OCI-LY1 (cell line): ENCODE measurements around the gene TRIM29.

ENCODE experiments used
- H2AFZ ChIP-seq: fragments of 200-600 bp; sonication (generic), shearing (Covaris generic); 2 replicates; pipeline ENCODE4 v1.6.0; 2014; ENCODE audit warnings: antibody characterized with exemption, mild to moderate bottlenecking, low read length
- H3F3A ChIP-seq: fragments of 200-600 bp; sonication (generic), shearing (Covaris generic); 2 replicates; pipeline ENCODE4 v1.6.0; 2014; ENCODE audit warnings: mild to moderate bottlenecking, antibody characterized with exemption, low read length, moderate library complexity; ENCODE audit not compliant: insufficient read depth
- H3K27ac ChIP-seq: fragments of 200-600 bp; sonication (generic); 2 replicates; pipeline ENCODE4 v1.5.1; 2014; ENCODE audit warnings: low read length, mixed run types, mild to moderate bottlenecking, low read depth; ENCODE audit not compliant: poor library complexity, severe bottlenecking
- H3K27me3 ChIP-seq: fragments of 200-600 bp; sonication (generic); 2 replicates; pipeline ENCODE4 v1.6.0; 2014; ENCODE audit warnings: antibody characterized with exemption, mild to moderate bottlenecking, low read length, moderate library complexity; ENCODE audit not compliant: insufficient read depth
- H3K36me3 ChIP-seq: fragments of 200-600 bp; sonication (generic); 2 replicates; pipeline ENCODE4 v1.6.1; 2014; ENCODE audit warnings: mild to moderate bottlenecking, antibody characterized with exemption, low read length, moderate library complexity, mixed read lengths; ENCODE audit not compliant: insufficient read depth
- H3K4me1 ChIP-seq: fragments of 200-600 bp; sonication (generic); 2 replicates; pipeline ENCODE4 v1.5.1; 2014; ENCODE audit warnings: mild to moderate bottlenecking, low read length, moderate library complexity; ENCODE audit not compliant: insufficient read depth, severe bottlenecking
- H3K4me2 ChIP-seq: fragments of 200-600 bp; sonication (generic), shearing (Covaris generic); 2 replicates; pipeline ENCODE4 v1.6.1; 2014; ENCODE audit warnings: low read length
- H3K4me3 ChIP-seq: fragments of 200-600 bp; sonication (generic); 2 replicates; pipeline ENCODE4 v1.5.1; 2014; ENCODE audit warnings: low read length, low read depth, mild to moderate bottlenecking, mixed read lengths; ENCODE audit not compliant: poor library complexity, severe bottlenecking
- H3K79me2 ChIP-seq: fragments of 200-600 bp; shearing (Covaris generic); 2 replicates; pipeline ENCODE4 v1.6.1; 2016; ENCODE audit warnings: mixed run types, low read length, mixed read lengths; ENCODE audit not compliant: insufficient read depth
- H3K9ac ChIP-seq: fragments of 200-600 bp; sonication (generic), shearing (Covaris generic); 2 replicates; pipeline ENCODE4 v1.6.1; 2014; ENCODE audit warnings: mild to moderate bottlenecking, low read length, mixed read lengths
- H3K9me2 ChIP-seq: fragments of 200-600 bp; sonication (generic), shearing (Covaris generic); 2 replicates; pipeline ENCODE4 v1.6.1; 2014; ENCODE audit warnings: low read depth, mild to moderate bottlenecking, low read length, mixed read lengths
- H3K9me3 ChIP-seq: fragments of 200-600 bp; shearing (Covaris generic); 2 replicates; pipeline ENCODE4 v1.6.1; 2014; ENCODE audit warnings: low read length, mixed read lengths
- H4K20me1 ChIP-seq: fragments of 200-600 bp; sonication (generic), shearing (Covaris generic); 2 replicates; pipeline ENCODE4 v1.6.0; 2016; ENCODE audit warnings: mild to moderate bottlenecking, low read length; ENCODE audit not compliant: insufficient read depth
- CTCF ChIP-seq: fragments of 200-600 bp; sonication (generic), shearing (Covaris generic); IDR thresholded peaks from 2 replicates; pipeline ENCODE4 v1.5.1; 2017; ENCODE audit warnings: mild to moderate bottlenecking, antibody characterized with exemption, low read length, moderate library complexity, mixed read lengths
- EZH2 ChIP-seq: fragments of 200-600 bp; sonication (generic), shearing (Covaris generic); IDR thresholded peaks from 2 replicates; pipeline ENCODE4 v1.8.0; 2017; ENCODE audit warnings: borderline replicate concordance, mixed run types, mild to moderate bottlenecking, antibody characterized with exemption, low read length, moderate library complexity, mixed read lengths

Gene TRIM29

DNA sequence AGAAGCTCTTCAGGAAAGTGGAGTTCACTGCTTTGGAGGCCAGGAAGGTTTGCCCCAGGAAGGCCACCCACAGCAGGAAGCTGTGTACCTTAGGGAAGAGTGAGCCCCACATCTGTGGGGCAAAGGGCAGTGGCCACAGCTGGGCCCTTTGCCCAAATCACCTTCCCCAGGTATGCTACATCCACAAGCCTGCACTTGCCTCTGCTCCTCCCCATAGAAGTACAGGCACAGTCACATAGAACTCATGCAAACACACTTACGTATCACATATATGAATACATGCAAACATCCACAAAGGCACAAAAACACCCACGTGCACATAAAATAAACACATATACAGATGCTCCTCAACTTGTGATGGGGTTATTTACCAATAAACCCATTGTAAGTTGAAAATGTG is 2.1 kb downstream of the TRIM29 start:
- Histone ChIP-seq H2AFZ (no peak overlapping the region), H3K27me3 (no peaks in the 10 kb centered on the region), H3K9me3 (no peaks in the 10 kb centered on the region), H3F3A (no peaks in the 10 kb centered on the region), H3K79me2 (no peaks in the 10 kb centered on the region), H3K4me2 (no peak overlapping the region), H4K20me1 (no peaks in the 10 kb centered on the region), H3K4me3 (no peak overlapping the region), H3K9me2 (no peaks in the 10 kb centered on the region), H3K36me3 (no peaks in the 10 kb centered on the region), H3K9ac (no peak overlapping the region), H3K27ac (no peak overlapping the region), H3K4me1 (no peaks in the 10 kb centered on the region)
- TF ChIP-seq CTCF (no peak), EZH2 (no peak)

GRCh38 chr11:120134931-120135228 is 3.0 kb downstream of the TRIM29 start:
- no peak overlapping the region for H3K27ac ChIP-seq

GRCh38 chr11:120134106-120134930 is 3.6 kb downstream of the TRIM29 start:
- no peak overlapping the region for H3K9ac ChIP-seq
- no peaks in the 10 kb centered on the region for H3K27me3 ChIP-seq
- no peaks in the 10 kb centered on the region for H3K4me1 ChIP-seq
- no peaks in the 10 kb centered on the region for H3F3A ChIP-seq
- H4K20me1 ChIP-seq = no peaks in the 10 kb centered on the region
- H2AFZ ChIP-seq = no peak overlapping the region
- H3K4me2 ChIP-seq = no peak overlapping the region
- no peaks in the 10 kb centered on the region for H3K9me3 ChIP-seq
- H3K9me2 ChIP-seq = no peaks in the 10 kb centered on the region
- no peak overlapping the region for H3K27ac ChIP-seq
- TF ChIP-seq EZH2 (no peak), CTCF (no peak)
- H3K4me3 ChIP-seq = no peak overlapping the region
- H3K79me2 ChIP-seq = no peaks in the 10 kb centered on the region
- no peaks in the 10 kb centered on the region for H3K36me3 ChIP-seq

More at GRCh38 chr11:120134931-120135228, 3.0 kb downstream of the TRIM29 start:
- Histone ChIP-seq H3K27me3 (no peaks in the 10 kb centered on the region), H3F3A (no peaks in the 10 kb centered on the region), H3K79me2 (no peaks in the 10 kb centered on the region), H3K4me1 (no peaks in the 10 kb centered on the region), H3K9me2 (no peaks in the 10 kb centered on the region), H4K20me1 (no peaks in the 10 kb centered on the region), H3K36me3 (no peaks in the 10 kb centered on the region), H3K4me2 (no peak overlapping the region), H3K9ac (no peak overlapping the region), H3K4me3 (no peak overlapping the region), H2AFZ (no peak overlapping the region), H3K9me3 (no peaks in the 10 kb centered on the region)
- no peak for TF ChIP-seq CTCF
- no peak for TF ChIP-seq EZH2
